ENCODE data around the gene ITPR2.
A peak's percentile ranks its signal among the peaks of the same experiment; 100 is the strongest.
"Not testable (repeated sequence)": the region's sequence is repeated elsewhere in the genome, so short reads cannot be mapped to it uniquely, and the experiment has no call there.

ITPR2 gene

GRCh38 chr12:26832822-26833742 is at the start of gene ITPR2:
Gene ITPR2 (minus strand): TSS chr12:26833194. CDS start chr12:26832781, 413 bp downstream.
- H3K36me3 ChIP-seq (ENCODE audit: insufficient read depth, low read length) = no peaks in the 10 kb centered on the region
- peaks cover 4% of the 10 kb centered on the region; the same call in 1 of the 2 replicates for H3K4me1 ChIP-seq (ENCODE audit: insufficient read depth, low read length)
- H3K9ac ChIP-seq (ENCODE audit: low read depth, low read length) = peak within 1 kb of the TSS; percentile 83
- H3K9me3 ChIP-seq (ENCODE audit: control insufficient read depth, insufficient read depth, low read length) = no peaks in the 10 kb centered on the region

- Histone ChIP-seq H3K4me1 (ENCODE audit: insufficient read depth, low read length) (no peaks in the 10 kb centered on the region), H3K9me3 (ENCODE audit: control insufficient read depth, insufficient read depth, low read length) (no peaks in the 10 kb centered on the region), H3K36me3 (ENCODE audit: insufficient read depth, low read length) (no peaks in the 10 kb centered on the region), H3K9ac (ENCODE audit: low read depth, low read length) (no peak overlapping the region)
These were observed 47.6 kb upstream of the ITPR2 start for GRCh38 chr12:26880625-26881024.

GRCh38 chr12:26878661-26879119 is 45.7 kb upstream of the ITPR2 start:
- Histone ChIP-seq H3K9me3 (ENCODE audit: control insufficient read depth, insufficient read depth, low read length) (no peaks in the 10 kb centered on the region), H3K9ac (ENCODE audit: low read depth, low read length) (no peak overlapping the region), H3K4me1 (ENCODE audit: insufficient read depth, low read length) (no peaks in the 10 kb centered on the region), H3K36me3 (ENCODE audit: insufficient read depth, low read length) (no peaks in the 10 kb centered on the region)

- no peaks in the 10 kb centered on the region for H3K9me3 ChIP-seq (ENCODE audit: control insufficient read depth, insufficient read depth, low read length)
- no peaks in the 10 kb centered on the region for H3K36me3 ChIP-seq (ENCODE audit: insufficient read depth, low read length)
- H3K4me1 ChIP-seq (ENCODE audit: insufficient read depth, low read length) = no peaks in the 10 kb centered on the region; the same call in 1 of the 2 replicates
- no peak overlapping the region for H3K9ac ChIP-seq (ENCODE audit: low read depth, low read length)
These were observed 41.7 kb upstream of the ITPR2 start for GRCh38 chr12:26874501-26875296.

- Histone ChIP-seq H3K36me3 (ENCODE audit: insufficient read depth, low read length) (no peaks in the 10 kb centered on the region), H3K9me3 (ENCODE audit: control insufficient read depth, insufficient read depth, low read length) (no peaks in the 10 kb centered on the region), H3K4me1 (ENCODE audit: insufficient read depth, low read length) (peaks cover 6% of the 10 kb centered on the region), H3K9ac (ENCODE audit: low read depth, low read length) (no peak overlapping the region)
These were observed 39.6 kb upstream of the ITPR2 start for GRCh38 chr12:26872625-26873024.

- peaks cover 6% of the 10 kb centered on the region for H3K4me1 ChIP-seq (ENCODE audit: insufficient read depth, low read length)
- no peaks in the 10 kb centered on the region for H3K9me3 ChIP-seq (ENCODE audit: control insufficient read depth, insufficient read depth, low read length)
- H3K36me3 ChIP-seq (ENCODE audit: insufficient read depth, low read length) = no peaks in the 10 kb centered on the region
- no peak overlapping the region for H3K9ac ChIP-seq (ENCODE audit: low read depth, low read length)
These were observed 39.0 kb upstream of the ITPR2 start for GRCh38 chr12:26871985-26872384.

- no peak overlapping the region for H3K9ac ChIP-seq (ENCODE audit: low read depth, low read length)
- no peaks in the 10 kb centered on the region for H3K9me3 ChIP-seq (ENCODE audit: control insufficient read depth, insufficient read depth, low read length)
- no peaks in the 10 kb centered on the region for H3K36me3 ChIP-seq (ENCODE audit: insufficient read depth, low read length)
- peaks cover 6% of the 10 kb centered on the region for H3K4me1 ChIP-seq (ENCODE audit: insufficient read depth, low read length)
These were observed 37.8 kb upstream of the ITPR2 start for GRCh38 chr12:26870491-26871419.

- H3K4me1 ChIP-seq (ENCODE audit: insufficient read depth, low read length) = peaks cover 6% of the 10 kb centered on the region
- no peaks in the 10 kb centered on the region for H3K9me3 ChIP-seq (ENCODE audit: control insufficient read depth, insufficient read depth, low read length)
- no peak overlapping the region for H3K9ac ChIP-seq (ENCODE audit: low read depth, low read length)
- H3K36me3 ChIP-seq (ENCODE audit: insufficient read depth, low read length) = no peaks in the 10 kb centered on the region
These were observed 37.0 kb upstream of the ITPR2 start for GRCh38 chr12:26869908-26870459.

GRCh38 chr12:26869104-26869494 is 36.1 kb upstream of the ITPR2 start:
- H3K9ac ChIP-seq (ENCODE audit: low read depth, low read length) = no peak overlapping the region
- H3K4me1 ChIP-seq (ENCODE audit: insufficient read depth, low read length) = peaks cover 6% of the 10 kb centered on the region
- no peaks in the 10 kb centered on the region for H3K9me3 ChIP-seq (ENCODE audit: control insufficient read depth, insufficient read depth, low read length)
- no peaks in the 10 kb centered on the region for H3K36me3 ChIP-seq (ENCODE audit: insufficient read depth, low read length)

- no peak overlapping the region for H3K9ac ChIP-seq (ENCODE audit: low read depth, low read length)
- peaks cover 6% of the 10 kb centered on the region for H3K4me1 ChIP-seq (ENCODE audit: insufficient read depth, low read length)
- H3K9me3 ChIP-seq (ENCODE audit: control insufficient read depth, insufficient read depth, low read length) = no peaks in the 10 kb centered on the region
- no peaks in the 10 kb centered on the region for H3K36me3 ChIP-seq (ENCODE audit: insufficient read depth, low read length)
These were observed 35.6 kb upstream of the ITPR2 start for GRCh38 chr12:26868447-26869103.

GRCh38 chr12:26867080-26867479 is 34.1 kb upstream of the ITPR2 start:
- no peaks in the 10 kb centered on the region for H3K36me3 ChIP-seq (ENCODE audit: insufficient read depth, low read length)
- peaks cover 6% of the 10 kb centered on the region for H3K4me1 ChIP-seq (ENCODE audit: insufficient read depth, low read length)
- no peaks in the 10 kb centered on the region for H3K9me3 ChIP-seq (ENCODE audit: control insufficient read depth, insufficient read depth, low read length)
- H3K9ac ChIP-seq (ENCODE audit: low read depth, low read length) = no peak overlapping the region

- Histone ChIP-seq H3K9ac (ENCODE audit: low read depth, low read length) (no peak overlapping the region), H3K36me3 (ENCODE audit: insufficient read depth, low read length) (no peaks in the 10 kb centered on the region), H3K4me1 (ENCODE audit: insufficient read depth, low read length) (peaks cover 3% of the 10 kb centered on the region; the same call in 1 of the 2 replicates), H3K9me3 (ENCODE audit: control insufficient read depth, insufficient read depth, low read length) (no peaks in the 10 kb centered on the region)
These were observed 30.5 kb upstream of the ITPR2 start for GRCh38 chr12:26863515-26863914.

- H3K36me3 ChIP-seq (ENCODE audit: insufficient read depth, low read length); H3K9me3 ChIP-seq (ENCODE audit: control insufficient read depth, insufficient read depth, low read length); H3K4me1 ChIP-seq (ENCODE audit: insufficient read depth, low read length); H3K9ac ChIP-seq (ENCODE audit: low read depth, low read length): not testable (repeated sequence)
These were observed 29.8 kb upstream of the ITPR2 start for GRCh38 chr12:26862787-26863186.
